Endothelial cell of umbilical vein (primary cell): ENCODE results near the gene SLC9B1. TPM values are rescaled to one million over a fixed set of nuclear protein-coding genes. Genes with fewer than 3 reads are reported as not detected.

ENCODE experiments used
- BruUV-seq: library from RNA; stranded (reverse); fragments of 400-500 nt; replicated peaks from 2 replicates; lab custom pipeline; 2021; lab: Mats Ljungman, UMichigan
- CTCF ChIA-PET: fragments of 300-600, 350-600 bp; sonication (Branson Sonifier 250); formaldehyde crosslinking; loops from one replicate; lab custom pipeline; 2021; ENCODE audit warnings: antibody characterized with exemption, inconsistent platforms; lab: Charles Lee
- POLR2A ChIA-PET: fragments of 300-600, 350-600 bp; sonication (Branson Sonifier 250); formaldehyde crosslinking; loops from one replicate; lab custom pipeline; 2021; ENCODE audit warnings: antibody characterized with exemption, inconsistent platforms; lab: Charles Lee
- DNase-seq: peaks from one replicate; pipeline ENCODE4 v3.0.0-alpha.2; 2011; ENCODE audit warnings: low read depth, low spot score
- FAIRE-seq: peaks from 2 replicates; lab custom pipeline; 2011; peaks lifted over from hg19 to GRCh38; lab: Jason Lieb, UNC
- H2AFZ ChIP-seq: 2 replicates; pipeline ENCODE4 v1.6.0; 2012; ENCODE audit warnings: low read depth, low read length, control low read depth, inconsistent platforms
- H3K27ac ChIP-seq: 2 replicates; pipeline ENCODE4 v1.5.1; 2011; ENCODE audit warnings: low read depth, mild to moderate bottlenecking, control low read depth, low read length, moderate library complexity; ENCODE audit not compliant: insufficient read depth
- H3K27me3 ChIP-seq, 2 experiments: 2 replicates each; pipeline versions ENCODE4 v1.6.0 to v1.6.1; 2011; ENCODE audit warnings: low read length in 2 of 2, mixed read lengths in 1 of 2; ENCODE audit not compliant: control insufficient read depth in 2 of 2, insufficient read depth in 2 of 2
- H3K36me3 ChIP-seq, 2 experiments: 2 replicates in 1 of 2; 3 replicates in 1 of 2; pipeline ENCODE4 v1.5.1; 2011; ENCODE audit warnings: low read length in 2 of 2, mild to moderate bottlenecking in 1 of 2, moderate library complexity in 1 of 2; ENCODE audit not compliant: control insufficient read depth in 2 of 2, insufficient read depth in 2 of 2; ENCODE audit errors: extremely low read depth in 1 of 2
- H3K4me1 ChIP-seq: 3 replicates; pipeline ENCODE4 v1.5.1; 2011; ENCODE audit warnings: mild to moderate bottlenecking, low read length; ENCODE audit not compliant: control insufficient read depth, insufficient read depth; ENCODE audit errors: extremely low read depth
- H3K4me2 ChIP-seq: 2 replicates; pipeline ENCODE4 v1.6.1; 2011; ENCODE audit warnings: low read length, control low read depth, mixed read lengths; ENCODE audit not compliant: insufficient read depth
- H3K4me3 ChIP-seq, 3 experiments: fragments of 200-600 bp in 1 of 3; sonication (generic), shearing (Covaris generic) in 1 of 3; replicated peaks in 1 of 3; 2 replicates each; pipeline ENCODE4 v1.5.1; 2011 to 2016; ENCODE audit warnings: control low read depth in 3 of 3, low read length in 3 of 3, mild to moderate bottlenecking in 2 of 3, inconsistent platforms in 1 of 3, low read depth in 1 of 3, moderate library complexity in 1 of 3; ENCODE audit not compliant: insufficient read depth in 1 of 3
- H3K79me2 ChIP-seq: 2 replicates; pipeline ENCODE4 v1.6.0; 2012; ENCODE audit warnings: low read length, inconsistent platforms; ENCODE audit not compliant: control insufficient read depth, insufficient read depth
- H3K9ac ChIP-seq: replicated peaks from 2 replicates; pipeline ENCODE3; 2011; ENCODE audit warnings: low read length, control low read depth; ENCODE audit not compliant: insufficient read depth; ENCODE audit errors: extremely low read depth
- H3K9me1 ChIP-seq: replicated peaks from 3 replicates; pipeline ENCODE4 v1.6.0; 2011; ENCODE audit warnings: mild to moderate bottlenecking, low read length; ENCODE audit not compliant: control insufficient read depth, insufficient read depth; ENCODE audit errors: extremely low read depth
- H3K9me3 ChIP-seq: replicated peaks from 2 replicates; pipeline ENCODE4 v1.5.1; 2012; ENCODE audit warnings: low read length, inconsistent platforms; ENCODE audit not compliant: control insufficient read depth, insufficient read depth
- H4K20me1 ChIP-seq: replicated peaks from 2 replicates; pipeline ENCODE3; 2011; ENCODE audit warnings: mild to moderate bottlenecking, low read length; ENCODE audit not compliant: control insufficient read depth, insufficient read depth; ENCODE audit errors: extremely low read depth
- CTCF ChIP-seq, 2 donors: IDR thresholded peaks; 1 replicate in 1 of 2; 2 replicates in 1 of 2; pipeline ENCODE4 v1.5.1; 2011; ENCODE audit warnings: low read length in 2 of 2, mild to moderate bottlenecking in 2 of 2, moderate library complexity in 2 of 2, control low read depth in 1 of 2, inconsistent platforms in 1 of 2, low read depth in 1 of 2; ENCODE audit not compliant: insufficient read depth in 1 of 2; ENCODE audit errors: extremely low read depth in 1 of 2
- EZH2 ChIP-seq: IDR thresholded peaks from 2 replicates; pipeline ENCODE4 v1.6.1; 2012; ENCODE audit warnings: borderline replicate concordance, low read depth, mild to moderate bottlenecking, moderate library complexity, low read length, inconsistent platforms; ENCODE audit not compliant: severe bottlenecking
- FOS ChIP-seq: IDR thresholded peaks from 2 replicates; pipeline ENCODE4 v1.6.1; 2011; ENCODE audit warnings: mild to moderate bottlenecking, low read length, moderate library complexity, borderline replicate concordance; ENCODE audit not compliant: insufficient read depth
- GATA2 ChIP-seq: IDR thresholded peaks from 2 replicates; pipeline ENCODE4 v1.7.0; 2011; ENCODE audit warnings: low read depth, mild to moderate bottlenecking, moderate library complexity, mixed read lengths, low read length; ENCODE audit not compliant: insufficient read length, insufficient read depth
- JUN ChIP-seq: IDR thresholded peaks from 2 replicates; pipeline ENCODE4 v1.6.1; 2011; ENCODE audit warnings: borderline replicate concordance, low read depth; ENCODE audit not compliant: insufficient read length, insufficient read depth
- MAX ChIP-seq: IDR thresholded peaks from 2 replicates; pipeline ENCODE4 v1.6.1; 2011; ENCODE audit not compliant: insufficient read depth, insufficient read length
- MYC ChIP-seq: IDR thresholded peaks from one replicate; pipeline ENCODE4 v1.6.1; 2011; ENCODE audit warnings: mild to moderate bottlenecking, low read depth, low read length
- POLR2A ChIP-seq: IDR thresholded peaks from 2 replicates; pipeline ENCODE4 v1.6.1; 2012; ENCODE audit warnings: low read depth, mild to moderate bottlenecking, control low read depth, low read length
- POLR2AphosphoS5 ChIP-seq: IDR thresholded peaks from 2 replicates; pipeline ENCODE4 v1.6.1; 2012; ENCODE audit warnings: low read depth, mild to moderate bottlenecking, control low read depth, low read length, moderate library complexity; ENCODE audit not compliant: insufficient read depth
- dilution Hi-C: fragments of 300-500 bp; cut with MboI; formaldehyde crosslinking; loops from one replicate; pipeline ENCODE4 v1.15.0; 2019; ENCODE audit warnings: low sequenced_read_pairs; ENCODE audit not compliant: extremely low pct_ligation_motif_present
- intact Hi-C: fragments of 100-400 bp; cut with micrococcal nuclease; formaldehyde crosslinking; loops from one replicate; pipeline ENCODE4 v1.10.0; 2022
- polyA plus RNA-seq, 4 experiments: library from polyadenylated mRNA; depleted of rRNA in 3 of 4; stranded (reverse) in 3 of 4; unstranded in 1 of 4; fragments of >200 nt; gene quantifications; 2 replicates each; pipeline versions ENCODE4 v1.2.1 to v1.2.3, GENCODE V29; 2011 to 2012; ENCODE audit warnings: missing spikeins in 1 of 4
- total RNA-seq: library from RNA; stranded (reverse); gene quantifications from 2 replicates; pipeline ENCODE4 v1.2.3, GENCODE V29; 2021

Gene SLC9B1
- total and polyA plus RNA-seq, 2 donors (not counting 3 experiments of a cell fraction or from before 2014, with no cell fraction given): 0.19 to 0.49 TPM

GRCh38 chr4:102918859-102919258, 100.6 kb downstream of the SLC9B1 start:
- Histone ChIP-seq H3K9me1 (no peaks in the 10 kb centered on the region), H3K9me3 (no peaks in the 10 kb centered on the region), H3K27ac (no peak overlapping the region), H3K36me3 (no peaks in the 10 kb centered on the region), H4K20me1 (no peaks in the 10 kb centered on the region), H3K4me2 (no peak overlapping the region), H2AFZ (no peak overlapping the region), H3K4me3 (no peak overlapping the region), H3K79me2 (no peaks in the 10 kb centered on the region), H3K4me1 (no peaks in the 10 kb centered on the region), H3K27me3 (peaks cover 0 to 2% of the 10 kb centered on the region in 2 experiments), H3K9ac (no peak overlapping the region)
- ChIA-PET CTCF (no interaction called here), POLR2A (no interaction called here)
- no peak for FAIRE-seq
- no peak for DNase-seq
- intact Hi-C loops (no loop called here), dilution Hi-C loops (no loop called here)
- BruUV-seq: no TSS peak
- TF ChIP-seq POLR2AphosphoS5 (no peak), GATA2 (no peak), CTCF (IDR thresholded peaks at IDR 0.05; ENCODE audit: extremely low read depth in 1 of 2, insufficient read depth in 1 of 2, low read depth in 1 of 2, low read length in 2 of 2) (no peak), EZH2 (no peak), POLR2A (no peak), JUN (no peak), FOS (no peak), MAX (no peak), MYC (no peak)
